GM18861 (cell line): ENCODE measurements around the gene HIVEP3.

ENCODE experiments used
- ATAC-seq: cut with Tn5 transposase; IDR thresholded peaks from one replicate; pipeline ENCODE4 v1.9.1; 2021; ENCODE audit not compliant: unreplicated experiment

HIVEP3 gene

GRCh38 chr1:41461790-41462679 lies 456.7 kb downstream of the HIVEP3 start:
- ATAC-seq, result no peak

DNA sequence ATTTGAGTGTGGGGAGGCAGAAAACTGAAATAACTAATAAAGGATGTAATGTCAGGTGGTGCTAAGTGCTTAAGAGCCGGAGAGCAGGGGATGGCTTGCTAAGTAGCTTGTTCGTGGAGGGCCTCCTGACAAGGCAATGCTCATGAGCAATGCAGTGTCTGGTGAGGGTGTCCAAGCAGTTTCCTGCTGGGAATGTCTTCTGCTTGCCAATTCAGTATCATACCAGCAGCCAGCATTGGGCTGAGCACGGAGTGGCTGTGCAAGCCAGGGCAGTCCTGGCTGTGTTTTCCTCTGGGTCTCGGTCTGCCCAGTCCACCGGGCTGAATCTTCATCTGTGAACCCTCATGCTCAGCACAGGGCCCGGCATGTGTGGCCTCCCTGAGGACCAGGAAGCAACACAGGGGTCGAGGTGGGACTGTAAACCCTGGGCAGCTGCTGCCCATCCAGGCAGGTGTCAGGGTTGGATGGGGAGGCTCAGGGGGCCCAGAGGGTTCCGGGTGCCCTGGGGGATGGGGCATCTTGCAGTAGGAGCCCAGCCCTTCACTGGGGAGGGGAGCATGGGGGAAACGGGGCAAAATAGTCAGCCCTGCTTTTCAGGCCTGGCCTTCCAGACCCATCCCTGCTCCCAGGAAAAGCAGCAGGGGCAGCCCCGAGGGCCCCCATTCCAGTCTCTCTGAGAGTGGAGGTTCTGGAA lies 461.7 kb downstream of the HIVEP3 start:
- no peak for ATAC-seq
